GM12865 (cell line): Measurements from ENCODE around the gene PCSK9.
"Not testable (repeated sequence)": the region's sequence is repeated elsewhere in the genome, so short reads cannot be mapped to it uniquely, and the experiment has no call there.

Experiments used
- DNase-seq: peaks from one replicate; pipeline ENCODE4 v3.0.0; 2010; ENCODE audit warnings: low read depth
- H3K4me3 ChIP-seq: 2 replicates; pipeline ENCODE4 v1.5.1; 2011; ENCODE audit warnings: mild to moderate bottlenecking, low read depth, low read length, control low read depth
- TF ChIP-seq, protein P1 (sequence below): IDR thresholded peaks from 2 replicates; pipeline ENCODE4 v1.5.1; 2011; ENCODE audit warnings: low read length, control low read depth, low read depth, inconsistent platforms; ENCODE audit not compliant: insufficient read depth; ENCODE audit errors: missing control alignments

The PCSK9 gene

DNA sequence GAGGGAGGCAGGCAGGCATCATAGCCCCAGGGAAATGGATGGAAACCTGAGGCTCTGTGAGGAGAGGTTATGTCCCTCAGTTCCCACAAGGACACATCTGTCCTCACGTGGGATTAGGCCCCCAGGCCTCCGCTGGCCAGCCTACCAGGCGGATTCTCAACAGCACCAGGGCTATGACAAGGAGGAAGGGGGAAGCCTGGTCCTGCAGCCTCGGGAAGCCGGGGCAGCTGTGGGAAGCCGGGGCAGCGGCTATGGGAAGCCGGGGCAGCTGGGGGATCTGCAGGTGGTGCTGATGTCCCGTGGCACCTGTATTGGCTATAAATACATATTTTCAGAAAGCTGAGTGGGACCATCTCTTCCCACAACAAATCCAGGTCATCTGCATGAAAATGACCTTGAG lies 21.0 kb upstream of the PCSK9 start:
- no peak overlapping the region for H3K4me3 ChIP-seq
- TF ChIP-seq, protein P1, sequence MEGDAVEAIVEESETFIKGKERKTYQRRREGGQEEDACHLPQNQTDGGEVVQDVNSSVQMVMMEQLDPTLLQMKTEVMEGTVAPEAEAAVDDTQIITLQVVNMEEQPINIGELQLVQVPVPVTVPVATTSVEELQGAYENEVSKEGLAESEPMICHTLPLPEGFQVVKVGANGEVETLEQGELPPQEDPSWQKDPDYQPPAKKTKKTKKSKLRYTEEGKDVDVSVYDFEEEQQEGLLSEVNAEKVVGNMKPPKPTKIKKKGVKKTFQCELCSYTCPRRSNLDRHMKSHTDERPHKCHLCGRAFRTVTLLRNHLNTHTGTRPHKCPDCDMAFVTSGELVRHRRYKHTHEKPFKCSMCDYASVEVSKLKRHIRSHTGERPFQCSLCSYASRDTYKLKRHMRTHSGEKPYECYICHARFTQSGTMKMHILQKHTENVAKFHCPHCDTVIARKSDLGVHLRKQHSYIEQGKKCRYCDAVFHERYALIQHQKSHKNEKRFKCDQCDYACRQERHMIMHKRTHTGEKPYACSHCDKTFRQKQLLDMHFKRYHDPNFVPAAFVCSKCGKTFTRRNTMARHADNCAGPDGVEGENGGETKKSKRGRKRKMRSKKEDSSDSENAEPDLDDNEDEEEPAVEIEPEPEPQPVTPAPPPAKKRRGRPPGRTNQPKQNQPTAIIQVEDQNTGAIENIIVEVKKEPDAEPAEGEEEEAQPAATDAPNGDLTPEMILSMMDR = no peak
- DNase-seq = no peak

DNA sequence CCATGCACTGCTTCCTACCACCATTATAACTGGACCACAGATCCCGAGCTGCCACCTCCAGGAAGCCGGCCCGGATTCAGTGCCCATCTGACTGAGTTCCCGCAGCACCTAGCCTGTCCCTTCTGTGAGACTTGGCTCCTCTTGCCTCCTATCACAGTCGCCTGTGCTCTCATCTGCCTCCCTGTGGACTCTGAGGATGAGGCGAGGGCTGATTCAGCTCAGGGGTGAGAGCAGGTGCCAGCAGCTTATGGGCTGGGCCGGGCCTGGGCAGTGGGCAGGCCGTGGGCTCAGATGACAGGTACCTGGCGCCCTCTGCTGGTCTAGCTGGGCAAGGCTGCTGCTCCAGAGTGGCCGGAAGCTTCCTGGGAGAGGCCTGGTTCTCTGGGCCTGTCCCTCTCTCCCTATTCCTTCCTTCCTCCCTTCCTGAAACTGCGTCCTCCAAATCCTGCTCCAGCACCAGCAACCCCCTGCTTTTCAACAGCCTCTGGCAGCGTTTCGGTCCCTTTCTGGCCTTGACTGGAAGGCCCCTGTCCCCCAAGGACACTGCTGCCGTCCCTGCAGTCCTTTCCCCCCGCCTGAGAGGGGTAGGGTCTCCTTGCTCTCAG lies 17.3 kb upstream of the PCSK9 start:
- TF ChIP-seq, protein P1 = peak; percentile 96
- no peak overlapping the region for H3K4me3 ChIP-seq
- DNase-seq = peak; percentile 75

DNA sequence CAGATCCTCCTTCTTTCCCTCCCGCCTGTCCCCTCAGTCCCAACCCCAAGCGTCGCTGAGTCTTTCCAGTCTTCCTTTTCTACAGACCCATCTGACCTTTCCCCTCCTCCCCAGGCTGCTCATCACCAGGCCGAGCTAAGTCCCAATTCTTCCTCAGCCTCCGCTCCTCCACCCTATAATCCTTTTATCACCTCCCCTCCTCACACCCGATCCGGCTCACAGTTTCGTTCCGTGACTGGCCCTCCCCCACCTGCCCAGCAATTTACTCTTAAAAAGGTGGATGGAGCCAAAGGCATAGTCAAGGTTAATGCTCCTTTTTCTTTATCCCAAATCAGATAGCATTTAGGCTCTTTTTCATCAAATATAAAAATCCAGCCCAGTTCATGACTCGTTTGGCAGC lies 15.2 kb upstream of the PCSK9 start:
- H3K4me3 ChIP-seq, DNase-seq: not testable (repeated sequence)

GRCh38 chr1:55026682-55027081 lies 12.7 kb upstream of the PCSK9 start:
- DNase-seq, H3K4me3 ChIP-seq: not testable (repeated sequence)

- not testable (repeated sequence) for H3K4me3 ChIP-seq, DNase-seq
Measured at GRCh38 chr1:55031098-55031497, 8.2 kb upstream of the PCSK9 start.

- TF ChIP-seq, protein P1 = no peak
- no peak for DNase-seq
- H3K4me3 ChIP-seq = no peak overlapping the region
Measured at GRCh38 chr1:55033265-55033614, 6.1 kb upstream of the PCSK9 start.

- TF ChIP-seq, protein P1 = no peak
- no peak for DNase-seq
- no peak overlapping the region for H3K4me3 ChIP-seq
Measured at GRCh38 chr1:55034476-55035133, 4.7 kb upstream of the PCSK9 start.

DNA sequence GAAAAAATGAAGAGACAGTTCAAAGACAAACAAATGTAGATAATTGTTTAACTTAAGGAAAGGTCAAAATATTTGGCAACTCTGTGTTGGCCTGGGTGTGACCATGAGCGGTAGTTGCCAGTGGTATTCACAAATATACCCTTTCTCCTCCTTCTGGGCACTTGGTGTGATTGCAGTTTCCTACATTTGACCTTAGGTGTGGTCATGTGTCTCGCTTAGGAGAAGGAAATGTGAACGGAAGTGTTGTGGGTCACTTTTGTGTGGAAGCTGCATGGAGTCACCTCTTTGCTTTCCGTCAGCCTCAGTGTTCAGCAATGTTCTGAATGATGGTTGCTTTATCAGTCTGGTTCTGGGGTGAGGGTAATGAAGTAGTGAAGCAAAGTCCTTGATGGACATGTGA lies 3.4 kb upstream of the PCSK9 start:
- TF ChIP-seq, protein P1 = no peak
- DNase-seq = no peak
- no peak overlapping the region for H3K4me3 ChIP-seq
